Measurements from ENCODE around the gene RNF166. TPM values are rescaled to one million over a fixed set of nuclear protein-coding genes. Genes with fewer than 3 reads are reported as not detected.

Gene RNF166
- total and polyA plus RNA-seq, 4 donors, result 6.5 to 9.1 (median 7.6) TPM

- no peak overlapping the region for H3K27ac ChIP-seq (ENCODE audit: low read depth in 1 of 2, low read length in 2 of 2)
- H3K4me3 ChIP-seq (ENCODE audit: low read depth in 1 of 3, low read length in 3 of 3), result peak overlapping the region in 2 of 3 donors; percentile 33 to 60
- 10% methylated on average over 33 of the region's 33 CpGs for WGBS
- DNase-seq (ENCODE audit: low spot score), result no peak
- no peaks in the 10 kb centered on the region for H3K27me3 ChIP-seq (ENCODE audit: control insufficient read depth in 4 of 4, insufficient read depth in 4 of 4, low read length in 3 of 4)
- peaks cover 7 to 31% (median 21%) of the 10 kb centered on the region in 4 donors for H3K4me1 ChIP-seq (ENCODE audit: control insufficient read depth in 4 of 4, insufficient read depth in 4 of 4, low read length in 3 of 4)
- no peaks in the 10 kb centered on the region for H3K36me3 ChIP-seq (ENCODE audit: control insufficient read depth in 4 of 4, insufficient read depth in 3 of 4, low read depth in 1 of 4, low read length in 3 of 4)
- TF ChIP-seq EGR1 (IDR thresholded peaks at IDR 0.05; ENCODE audit: low read depth in 2 of 2), result no peak
- peak in 1 of 2 donors; percentile 22 for TF ChIP-seq RAD21 (IDR thresholded peaks at IDR 0.05)
- peak; percentile 2 for TF ChIP-seq CTCF (IDR thresholded peaks at IDR 0.05; ENCODE audit: low read depth, low read length, missing input control)
- no peaks in the 10 kb centered on the region for H3K9me3 ChIP-seq (ENCODE audit: control insufficient read depth in 4 of 4, low read length in 3 of 4)
- no peak overlapping the region for H3K9ac ChIP-seq (ENCODE audit: low read depth in 1 of 2, low read length in 2 of 2)
Measured at GRCh38 chr16:88685156-88686061, 20.8 kb downstream of the RNF166 start.

- no peak overlapping the region for H3K27ac ChIP-seq (ENCODE audit: low read depth in 1 of 2, low read length in 2 of 2)
- no peaks in the 10 kb centered on the region for H3K36me3 ChIP-seq (ENCODE audit: control insufficient read depth in 4 of 4, insufficient read depth in 3 of 4, low read depth in 1 of 4, low read length in 3 of 4)
- no peaks in the 10 kb centered on the region for H3K9me3 ChIP-seq (ENCODE audit: control insufficient read depth in 4 of 4, low read length in 3 of 4)
- no peaks in the 10 kb centered on the region for H3K27me3 ChIP-seq (ENCODE audit: control insufficient read depth in 4 of 4, insufficient read depth in 4 of 4, low read length in 3 of 4)
- no peak for TF ChIP-seq REST (IDR thresholded peaks at IDR 0.05)
- no peak for TF ChIP-seq RAD21 (IDR thresholded peaks at IDR 0.05)
- no peak for TF ChIP-seq SP1 (IDR thresholded peaks at IDR 0.05)
- TF ChIP-seq MAX (IDR thresholded peaks at IDR 0.05), result no peak
- TF ChIP-seq NR2F2 (IDR thresholded peaks at IDR 0.05), result no peak
- no peak overlapping the region for H3K9ac ChIP-seq (ENCODE audit: low read depth in 1 of 2, low read length in 2 of 2)
- WGBS, result 79% methylated on average over 15 of the region's 15 CpGs
- DNase-seq (ENCODE audit: low spot score), result no peak
- H3K4me3 ChIP-seq (ENCODE audit: low read depth in 1 of 3, low read length in 3 of 3), result no peak overlapping the region
- peaks cover 7 to 31% (median 21%) of the 10 kb centered on the region in 4 donors for H3K4me1 ChIP-seq (ENCODE audit: control insufficient read depth in 4 of 4, insufficient read depth in 4 of 4, low read length in 3 of 4)
Measured at GRCh38 chr16:88684569-88685155, 21.5 kb downstream of the RNF166 start.

- DNase-seq (ENCODE audit: low spot score), result no peak
- Histone ChIP-seq H3K27me3 (ENCODE audit: control insufficient read depth in 4 of 4, insufficient read depth in 4 of 4, low read length in 3 of 4) (no peaks in the 10 kb centered on the region), H3K9me3 (ENCODE audit: control insufficient read depth in 4 of 4, low read length in 3 of 4) (no peaks in the 10 kb centered on the region), H3K36me3 (ENCODE audit: control insufficient read depth in 4 of 4, insufficient read depth in 3 of 4, low read depth in 1 of 4, low read length in 3 of 4) (no peaks in the 10 kb centered on the region), H3K4me3 (ENCODE audit: low read depth in 1 of 3, low read length in 3 of 3) (no peak overlapping the region), H3K4me1 (ENCODE audit: control insufficient read depth in 4 of 4, insufficient read depth in 4 of 4, low read length in 3 of 4) (peaks cover 7 to 26% (median 13%) of the 10 kb centered on the region in 4 donors), H3K27ac (ENCODE audit: low read depth in 1 of 2, low read length in 2 of 2) (no peak overlapping the region), H3K9ac (ENCODE audit: low read depth in 1 of 2, low read length in 2 of 2) (no peak overlapping the region)
- WGBS, result 56% methylated on average over 21 of the region's 21 CpGs
- TF ChIP-seq ZBTB33 (IDR thresholded peaks at IDR 0.05), result no peak
- no peak for TF ChIP-seq SP1 (IDR thresholded peaks at IDR 0.05)
- TF ChIP-seq RAD21 (IDR thresholded peaks at IDR 0.05), result no peak
- TF ChIP-seq HNF4A (conservative IDR thresholded peaks at IDR 0.05), result no peak
- TF ChIP-seq FOXA2 (IDR thresholded peaks at IDR 0.05), result no peak
- no peak for TF ChIP-seq RXRA (IDR thresholded peaks at IDR 0.05)
- TF ChIP-seq YY1 (IDR thresholded peaks at IDR 0.05), result no peak
- TF ChIP-seq HNF4G (IDR thresholded peaks at IDR 0.05), result no peak
Measured at GRCh38 chr16:88681709-88682451, 24.3 kb downstream of the RNF166 start.
